ENCODE data around the gene UAP1L1. TPM values are rescaled to one million over a fixed set of nuclear protein-coding genes. Genes with fewer than 3 reads are reported as not detected.

Gene UAP1L1
- total RNA-seq, 1 donor from 2014 or later, result 5.4 TPM

GRCh38 chr9:137049544-137050449 lies 27.5 kb upstream of the UAP1L1 start:
- Mint-ChIP-seq H3K9me3 (no peaks in the 10 kb centered on the region), H3K27me3 (peaks cover 55% of the 10 kb centered on the region), H3K36me3 (no peaks in the 10 kb centered on the region), H3K4me3 (no peak overlapping the region), H3K27ac (no peak overlapping the region), H3K4me1 (ENCODE audit: unreplicated experiment) (no peaks in the 10 kb centered on the region)
- DNase-seq (ENCODE audit: extremely low spot score, unreplicated experiment), result no peak
- TF ChIP-seq CTCF (conservative IDR thresholded peaks at IDR 0.05), result peak; percentile 76

DNA sequence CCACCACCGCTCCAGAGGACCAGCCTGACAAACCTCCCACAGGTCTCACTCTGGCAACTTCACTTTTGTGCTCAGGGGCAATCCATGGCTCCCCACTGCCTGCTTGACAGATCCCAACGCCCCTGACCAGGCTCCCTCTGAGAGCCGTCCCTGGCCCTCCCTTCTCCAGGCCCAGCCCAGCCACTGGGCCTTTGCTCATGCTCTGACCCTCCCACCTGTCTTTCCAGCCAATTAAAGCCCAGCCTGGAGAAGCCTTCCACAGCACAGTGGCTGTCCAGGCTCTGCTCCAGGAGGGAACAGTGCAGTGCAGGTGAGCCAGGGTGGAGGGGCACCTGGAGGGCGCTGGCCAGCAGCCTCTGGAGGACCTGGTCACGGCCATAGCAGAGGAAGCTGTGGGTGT lies 26.7 kb upstream of the UAP1L1 start:
- Mint-ChIP-seq H3K4me3 (no peak overlapping the region), H3K36me3 (no peaks in the 10 kb centered on the region), H3K4me1 (ENCODE audit: unreplicated experiment) (no peaks in the 10 kb centered on the region), H3K27me3 (peaks cover 54% of the 10 kb centered on the region), H3K9me3 (no peaks in the 10 kb centered on the region), H3K27ac (no peak overlapping the region)
- no peak for DNase-seq (ENCODE audit: extremely low spot score, unreplicated experiment)
- no peak for TF ChIP-seq CTCF (conservative IDR thresholded peaks at IDR 0.05)

DNA sequence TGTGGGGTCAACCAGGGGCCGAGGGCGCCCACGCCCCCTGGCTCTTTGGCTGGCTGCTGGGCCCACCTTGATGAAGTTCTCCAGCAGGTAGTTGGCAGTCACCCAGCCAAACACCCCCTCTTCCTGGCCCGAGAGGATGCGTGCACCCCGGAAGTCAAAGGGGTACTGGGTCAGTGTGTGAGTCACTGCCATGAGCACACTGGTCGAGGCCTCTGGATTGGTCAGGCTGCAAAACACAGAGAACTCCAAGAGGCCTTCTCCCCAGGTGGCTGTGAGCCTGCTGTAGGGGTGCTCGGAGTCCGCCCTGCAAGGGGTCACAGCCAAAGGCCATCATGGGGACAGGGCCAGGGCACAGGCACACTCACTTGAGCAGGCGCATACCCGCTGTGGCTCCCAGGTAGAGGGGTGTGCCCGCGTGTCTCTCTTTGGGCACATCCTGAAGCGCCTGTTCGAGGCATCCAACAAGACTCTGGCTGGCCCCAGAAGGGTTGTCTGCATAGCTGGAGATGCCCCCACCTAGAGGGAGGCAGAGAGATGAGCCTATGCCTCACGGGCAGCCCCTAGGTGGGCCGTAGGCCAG lies 26.1 kb upstream of the UAP1L1 start:
- peaks cover 58% of the 10 kb centered on the region for H3K27me3 Mint-ChIP-seq
- H3K9me3 Mint-ChIP-seq, result no peaks in the 10 kb centered on the region
- no peaks in the 10 kb centered on the region for H3K36me3 Mint-ChIP-seq
- no peak for TF ChIP-seq CTCF (conservative IDR thresholded peaks at IDR 0.05)
- no peak for DNase-seq (ENCODE audit: extremely low spot score, unreplicated experiment)
- H3K27ac Mint-ChIP-seq, result no peak overlapping the region
- no peak overlapping the region for H3K4me3 Mint-ChIP-seq
- H3K4me1 Mint-ChIP-seq (ENCODE audit: unreplicated experiment), result no peaks in the 10 kb centered on the region

DNA sequence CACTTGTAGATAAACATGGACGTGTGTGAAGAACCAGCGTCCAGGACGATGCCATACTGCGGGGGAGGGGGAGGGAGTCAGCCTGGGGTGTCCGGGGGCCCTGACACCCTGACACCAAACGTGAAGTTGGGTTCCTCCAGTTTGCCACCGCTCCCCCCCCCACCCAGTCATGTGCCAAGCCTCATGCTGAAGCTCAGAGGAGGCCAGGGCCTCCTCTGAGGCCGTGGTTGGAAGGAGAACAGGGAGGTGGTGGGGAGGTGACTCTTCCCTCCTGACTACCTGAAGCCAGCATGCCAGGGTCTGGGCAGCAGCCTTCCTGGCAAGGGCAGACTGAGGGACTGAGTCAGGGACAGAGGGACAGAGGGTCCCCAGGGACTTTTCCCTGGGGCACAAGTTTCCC lies 25.0 kb upstream of the UAP1L1 start:
- Mint-ChIP-seq H3K4me3 (no peak overlapping the region), H3K27ac (no peak overlapping the region), H3K4me1 (ENCODE audit: unreplicated experiment) (no peaks in the 10 kb centered on the region), H3K27me3 (peaks cover 57% of the 10 kb centered on the region), H3K36me3 (no peaks in the 10 kb centered on the region), H3K9me3 (no peaks in the 10 kb centered on the region)
- no peak for TF ChIP-seq CTCF (conservative IDR thresholded peaks at IDR 0.05)
- DNase-seq (ENCODE audit: extremely low spot score, unreplicated experiment), result no peak

- no peak for TF ChIP-seq CTCF (conservative IDR thresholded peaks at IDR 0.05)
- peaks cover 58% of the 10 kb centered on the region for H3K27me3 Mint-ChIP-seq
- no peak overlapping the region for H3K27ac Mint-ChIP-seq
- DNase-seq (ENCODE audit: extremely low spot score, unreplicated experiment), result no peak
- H3K4me1 Mint-ChIP-seq (ENCODE audit: unreplicated experiment), result no peaks in the 10 kb centered on the region
- H3K36me3 Mint-ChIP-seq, result no peaks in the 10 kb centered on the region
- H3K9me3 Mint-ChIP-seq, result no peaks in the 10 kb centered on the region
- H3K4me3 Mint-ChIP-seq, result no peak overlapping the region
These were observed 24.0 kb upstream of the UAP1L1 start for GRCh38 chr9:137052998-137053943.
